Heart right ventricle (tissue), 16 donors: ENCODE results near the gene EZH1. TPM values are rescaled to one million over a fixed set of nuclear protein-coding genes. Genes with fewer than 3 reads are reported as not detected.
A peak's percentile ranks its signal among the peaks of the same experiment; 100 is the strongest.

Experiments
- ATAC-seq, 8 donors: fragments of 200-7000 bp; cut with Tn5 transposase; one replicate each; pipeline ENCODE4 v1.9.1; 2020; ENCODE audit warnings: mild to moderate bottlenecking in 8 of 8, moderate library complexity in 8 of 8, moderate number of reproducible peaks in 1 of 8
- DNase-seq, 2 donors: peaks; one replicate each; pipeline ENCODE4 v3.0.0-alpha.2; 2020
- H3K27ac ChIP-seq, 10 donors: fragments of 200-600 bp; sonication (generic) in 2 of 10; one replicate each; pipeline versions ENCODE4 v1.5.0 to v1.8.0; 2020 to 2022; ENCODE audit warnings: mild to moderate bottlenecking in 3 of 10
- H3K27me3 ChIP-seq, 7 donors: fragments of 200-600 bp; one replicate each; pipeline ENCODE4 v1.8.0; 2021 to 2022; ENCODE audit warnings: mild to moderate bottlenecking in 2 of 7
- H3K36me3 ChIP-seq, 9 donors: fragments of 200-600 bp; sonication (generic) in 1 of 9; one replicate each; pipeline versions ENCODE4 v1.5.0 to v1.8.0; 2020 to 2022; ENCODE audit warnings: mild to moderate bottlenecking in 2 of 9
- H3K4me1 ChIP-seq, 9 donors: fragments of 200-600 bp; sonication (generic) in 1 of 9; one replicate each; pipeline versions ENCODE4 v1.5.0 to v1.8.0; 2020 to 2022; ENCODE audit warnings: mild to moderate bottlenecking in 4 of 9
- H3K4me3 ChIP-seq, 10 donors: fragments of 200-600 bp; sonication (generic) in 2 of 10; one replicate each; pipeline versions ENCODE4 v1.5.0 to v1.8.0; 2020 to 2022; ENCODE audit warnings: mild to moderate bottlenecking in 7 of 10, moderate library complexity in 2 of 10
- H3K9me3 ChIP-seq, 11 donors: fragments of 200-600 bp in 10 of 11; sonication (generic) in 2 of 11; one replicate each; pipeline versions ENCODE4 v1.5.0 to v1.8.0; 2013 to 2022; ENCODE audit warnings: mild to moderate bottlenecking in 2 of 11, control low read depth in 1 of 11, moderate library complexity in 1 of 11
- WGBS, 2 donors: extraction: QIAGEN DNeasy Blood & Tissue Kit; methylation state at CpG; one replicate each; pipeline ENCODE4 v1.1.7; 2013; ENCODE audit warnings: inconsistent platforms in 1 of 2; 5-methylcytosine and 5-hydroxymethylcytosine counted together
- intact Hi-C, 10 donors: fragments of 100-400 bp; cut with DNase I; formaldehyde crosslinking; loops; one replicate each; pipeline versions ENCODE4 v1.11.1 to v1.14.2; 2022
- polyA plus RNA-seq, 2 donors: library from polyadenylated mRNA; stranded (reverse); fragments of 200-250 nt; gene quantifications; one replicate each; pipeline ENCODE4 v1.2.3, GENCODE V29; 2013
- total RNA-seq, 10 donors: library from RNA; stranded (reverse); fragmentation: NEBNext Ultra II Directional in 3 of 10; extraction: Animal tissue kit (Norgen Biotek cat#: 25700) in 3 of 10; gene quantifications; one replicate each; pipeline versions ENCODE4 v1.2.1 to v1.2.4, GENCODE V29; 2021 to 2023
- TF ChIP-seq, protein P1 (sequence below), 9 donors: fragments of 200-600 bp; sonication (generic) in 2 of 9; IDR thresholded peaks; one replicate each; pipeline versions ENCODE4 v1.5.0 to v1.8.0; 2021 to 2022; ENCODE audit warnings: antibody characterized with exemption in 9 of 9, mild to moderate bottlenecking in 5 of 9, moderate library complexity in 1 of 9
- donor health status: Arrhythmogenic right ventricular cardiomyopathy.
- donor health status: ischemic (EF 13 %, LVEDD 7.1; RV severe dilation, severe dysfunction).
- donor health status: healthy with polysubstance abuse.
- donor health status: DM: no; HTN: yes; CAD: no.
- donor health status: DM: no; HTN: no; CAD: no.
- donor health status: ischemic (EF 25% LVEDD 6.9; RV normal size, moderate dysfunction).
- donor health status: ischemic (EF 25% LVEDD 5.7; RV mildly dilated, moderate dysfunction).
- donor health status: healthy.
- donor health status: DM: yes; HTN: yes; CAD: no.
- donor health status: Ischemic cardiomyopathy.
- donor health status: ischemic (EF 35%, LVEDD 5.7; RV mildly dilated, moderate dysfunction).
- donor health status: nonischemic (EF 11% LVEDD 7.7; RV severe dilation, severe dysfunction).
- donor health status: DM: yes; HTN: yes; CAD: no.
- donor health status: PGD.
- donor health status: ischemic (EF 29% LVEDD 5.4; RV normal size, mild dysfunction).
- donor health status: nonischemic (EF 23%, LVEDD 6.1; RV moderate dilation, normal function).

EZH1 gene
- total and polyA plus RNA-seq, 12 donors, result 16.0 to 50.5 (median 45.9) TPM

DNA sequence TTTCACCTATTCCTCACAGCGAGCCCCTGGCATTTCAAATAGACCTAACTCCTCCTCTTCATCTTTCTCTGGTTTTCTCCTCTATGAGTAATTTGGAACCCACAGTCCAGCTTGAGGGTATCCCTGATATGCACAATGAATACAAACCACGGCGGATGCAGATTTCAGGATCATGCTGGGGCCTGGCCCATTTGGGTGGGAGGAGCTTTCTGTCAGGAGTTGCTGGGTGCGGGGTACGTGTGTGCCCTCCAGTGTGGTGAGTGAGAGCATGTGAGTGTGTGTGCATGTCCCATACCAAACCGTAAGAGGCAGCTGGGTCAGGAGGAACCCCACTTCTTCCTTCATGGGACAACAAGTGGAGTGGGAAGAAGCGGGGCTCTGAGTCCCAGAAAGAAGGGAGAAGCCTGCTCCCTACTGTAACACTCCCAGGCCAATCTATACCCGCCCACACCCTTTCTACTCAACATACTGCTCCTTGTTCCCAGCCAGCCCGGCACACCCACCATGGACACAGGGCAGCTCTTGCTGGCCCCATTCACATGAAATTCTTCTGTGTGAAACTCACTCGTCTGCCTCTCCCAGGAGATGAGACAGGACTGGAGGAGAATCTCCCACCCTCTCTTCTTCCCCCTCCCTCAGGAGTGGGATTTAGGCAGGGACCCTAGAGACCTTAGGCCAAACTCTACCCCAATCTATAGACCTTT is 44.1 kb downstream of the EZH1 start:
- Histone ChIP-seq H3K4me1 (peaks cover 0 to 11% (median 7%) of the 10 kb centered on the region in 9 donors), H3K4me3 (no peak overlapping the region), H3K27ac (no peak overlapping the region), H3K9me3 (no peaks in the 10 kb centered on the region), H3K36me3 (peaks cover 8 to 93% (median 67%) of the 10 kb centered on the region in 9 donors), H3K27me3 (no peaks in the 10 kb centered on the region)
- WGBS, 2 donors, result 79 to 80% methylated on average over 10 of the region's 10 CpGs
- DNase-seq (no peak), ATAC-seq (no peak)
- intact Hi-C loops, result no loop called here
- TF ChIP-seq, protein P1, sequence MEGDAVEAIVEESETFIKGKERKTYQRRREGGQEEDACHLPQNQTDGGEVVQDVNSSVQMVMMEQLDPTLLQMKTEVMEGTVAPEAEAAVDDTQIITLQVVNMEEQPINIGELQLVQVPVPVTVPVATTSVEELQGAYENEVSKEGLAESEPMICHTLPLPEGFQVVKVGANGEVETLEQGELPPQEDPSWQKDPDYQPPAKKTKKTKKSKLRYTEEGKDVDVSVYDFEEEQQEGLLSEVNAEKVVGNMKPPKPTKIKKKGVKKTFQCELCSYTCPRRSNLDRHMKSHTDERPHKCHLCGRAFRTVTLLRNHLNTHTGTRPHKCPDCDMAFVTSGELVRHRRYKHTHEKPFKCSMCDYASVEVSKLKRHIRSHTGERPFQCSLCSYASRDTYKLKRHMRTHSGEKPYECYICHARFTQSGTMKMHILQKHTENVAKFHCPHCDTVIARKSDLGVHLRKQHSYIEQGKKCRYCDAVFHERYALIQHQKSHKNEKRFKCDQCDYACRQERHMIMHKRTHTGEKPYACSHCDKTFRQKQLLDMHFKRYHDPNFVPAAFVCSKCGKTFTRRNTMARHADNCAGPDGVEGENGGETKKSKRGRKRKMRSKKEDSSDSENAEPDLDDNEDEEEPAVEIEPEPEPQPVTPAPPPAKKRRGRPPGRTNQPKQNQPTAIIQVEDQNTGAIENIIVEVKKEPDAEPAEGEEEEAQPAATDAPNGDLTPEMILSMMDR (IDR thresholded peaks at IDR 0.05), result no peak

DNA sequence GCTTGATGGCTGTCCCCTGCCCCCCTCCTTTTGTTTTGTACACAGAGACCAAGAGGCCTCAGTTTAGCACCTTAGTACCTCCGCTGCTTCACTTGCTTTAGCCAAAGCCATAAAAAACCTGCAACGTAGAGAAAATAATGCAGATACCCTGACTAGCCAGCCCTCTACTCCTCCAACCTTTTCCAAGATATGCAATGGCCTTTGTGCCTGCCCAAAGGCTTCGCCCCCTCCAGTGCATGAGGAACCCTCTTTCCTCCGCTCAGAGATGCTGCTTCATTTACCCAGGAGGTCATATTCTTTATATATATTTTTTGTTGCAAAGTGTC is 45.5 kb downstream of the EZH1 start:
- ATAC-seq (no peak), DNase-seq (no peak)
- no peak overlapping the region for H3K4me3 ChIP-seq
- TF ChIP-seq, protein P1 (IDR thresholded peaks at IDR 0.05), result no peak
- H3K4me1 ChIP-seq, result peaks cover 0 to 11% (median 7%) of the 10 kb centered on the region in 9 donors
- no peak overlapping the region for H3K27ac ChIP-seq
- intact Hi-C loops, result no loop called here
- WGBS, 2 donors, result 87 to 91% methylated on average over 4 of the region's 4 CpGs
- H3K36me3 ChIP-seq, result peaks cover 5 to 93% (median 63%) of the 10 kb centered on the region in 9 donors
- H3K27me3 ChIP-seq, result no peaks in the 10 kb centered on the region
- H3K9me3 ChIP-seq, result no peaks in the 10 kb centered on the region

DNA sequence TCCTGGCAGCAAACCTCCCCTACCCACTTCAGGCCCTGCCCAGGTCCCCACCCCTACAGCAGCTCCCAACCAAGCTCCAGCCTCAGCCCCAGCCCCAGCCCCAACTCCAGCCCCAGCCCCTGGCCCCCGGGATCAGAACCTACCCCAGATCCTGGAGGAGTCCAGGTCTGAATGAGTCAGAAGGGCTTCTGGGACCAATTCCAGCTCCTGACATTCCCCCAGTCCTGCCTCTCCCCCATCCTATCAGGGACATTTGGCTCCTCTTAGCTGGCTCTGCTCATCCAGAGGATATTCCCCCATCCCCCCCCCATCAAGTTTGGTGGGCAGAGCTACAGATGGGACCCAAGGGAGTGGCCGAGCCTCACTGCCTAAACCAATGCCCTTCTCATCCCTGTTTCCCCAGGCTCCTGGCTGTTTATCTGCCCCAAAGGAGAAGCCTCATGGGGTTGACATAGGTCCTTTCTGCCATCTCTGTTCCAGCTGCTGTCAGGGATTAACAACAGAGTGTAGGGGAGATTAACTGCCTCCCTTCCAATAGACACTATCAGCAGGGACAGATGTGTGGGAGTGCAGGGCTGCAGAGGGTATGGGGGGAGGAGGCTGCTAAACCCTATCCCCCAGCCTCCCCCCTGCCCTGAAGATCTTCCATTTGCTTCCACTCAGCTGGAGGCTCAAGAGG is 46.0 kb downstream of the EZH1 start:
- H3K4me1 ChIP-seq, result peaks cover 0 to 11% (median 7%) of the 10 kb centered on the region in 9 donors
- H3K9me3 ChIP-seq, result no peaks in the 10 kb centered on the region
- peaks cover 2 to 93% (median 58%) of the 10 kb centered on the region in 9 donors for H3K36me3 ChIP-seq
- H3K27ac ChIP-seq, result no peak overlapping the region
- H3K4me3 ChIP-seq, result no peak overlapping the region
- ATAC-seq (peak; percentile 66 to 92 (median 80)), DNase-seq (peak in 1 of 2 donors; percentile 70)
- TF ChIP-seq, protein P1 (IDR thresholded peaks at IDR 0.05), result no peak
- intact Hi-C loops, result no loop called here
- H3K27me3 ChIP-seq, result no peaks in the 10 kb centered on the region
- WGBS, 2 donors, result 17 to 36% methylated on average over 2 of the region's 2 CpGs

DNA sequence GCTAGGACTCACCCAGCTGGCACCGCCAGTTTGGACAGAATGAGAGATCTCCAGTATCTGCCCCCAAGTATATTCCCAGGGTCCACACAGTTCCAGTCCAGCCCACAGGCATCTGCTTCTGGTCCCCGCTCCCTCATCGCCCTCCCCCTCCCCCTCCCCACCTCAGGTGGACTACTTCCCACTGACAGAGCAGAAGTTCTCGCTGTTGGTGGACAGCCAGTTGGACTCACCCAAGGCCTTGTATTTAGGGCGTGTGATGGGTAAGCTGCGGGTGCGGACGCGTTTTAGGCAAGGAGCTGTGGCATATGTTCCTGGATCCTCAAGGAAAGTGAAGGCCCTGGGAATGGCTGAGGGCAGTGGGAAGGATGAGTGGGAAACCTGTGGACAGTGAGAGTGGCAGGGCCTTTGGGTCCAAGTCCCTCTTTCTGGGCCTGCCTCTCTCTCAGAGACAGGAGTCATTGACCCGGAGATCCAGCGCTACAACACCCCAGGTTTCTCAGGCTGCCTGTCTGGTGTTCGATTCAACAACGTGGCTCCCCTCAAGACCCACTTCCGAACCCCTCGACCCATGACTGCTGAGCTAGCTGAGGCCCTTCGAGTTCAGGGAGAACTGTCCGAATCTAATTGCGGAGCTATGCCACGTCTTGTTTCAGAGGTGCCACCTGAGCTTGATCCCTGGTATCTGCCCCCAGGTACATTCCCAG is 47.6 kb downstream of the EZH1 start:
- no peak overlapping the region for H3K27ac ChIP-seq
- H3K36me3 ChIP-seq, result peaks cover 0 to 93% (median 42%) of the 10 kb centered on the region in 9 donors
- ATAC-seq (no peak), DNase-seq (no peak)
- TF ChIP-seq, protein P1 (IDR thresholded peaks at IDR 0.05), result no peak
- 96% methylated on average over 19 of the region's 19 CpGs for WGBS, 2 donors
- no peaks in the 10 kb centered on the region for H3K27me3 ChIP-seq
- no peak overlapping the region for H3K4me3 ChIP-seq
- H3K9me3 ChIP-seq, result no peaks in the 10 kb centered on the region
- peaks cover 0 to 11% (median 7%) of the 10 kb centered on the region in 9 donors for H3K4me1 ChIP-seq
- intact Hi-C loops, result no loop called here
